A172 (cell line): ENCODE data around the gene ANKRD37. TPM values are rescaled to one million over a fixed set of nuclear protein-coding genes. Genes with fewer than 3 reads are reported as not detected.

ENCODE experiments used
- DNase-seq: peaks from one replicate; pipeline ENCODE4 v3.0.0-alpha.2; 2015; ENCODE audit warnings: low spot score
- total RNA-seq: library from RNA; depleted of rRNA; stranded (reverse); fragments of >200 nt; shearing (Covaris generic); gene quantifications from 2 replicates; pipeline ENCODE4 v1.2.3, GENCODE V29; 2014; rRNA removed

Gene ANKRD37
- total RNA-seq, 1 experiment from 2014 or later: 47.6 TPM

DNA sequence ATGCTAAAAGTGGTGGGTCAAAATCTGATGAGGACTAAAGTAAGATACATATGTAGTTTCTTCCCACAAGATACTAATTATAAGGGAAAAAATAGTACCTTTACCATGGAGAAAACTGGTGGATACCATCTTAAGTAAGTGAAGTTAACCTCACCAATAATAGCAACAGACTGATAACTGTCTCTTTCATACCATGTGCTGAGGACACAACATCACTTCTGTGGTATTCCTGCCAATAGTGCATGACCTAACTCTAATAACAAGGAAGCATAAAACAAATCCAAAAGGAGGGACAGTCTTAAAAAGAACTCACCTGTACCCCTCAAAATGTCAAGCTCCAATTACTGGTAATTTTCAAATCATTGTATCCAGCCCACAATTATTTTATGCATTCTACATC lies 20.3 kb downstream of the ANKRD37 start:
- DNase-seq: no peak

- peak; percentile 48 for DNase-seq
Observed at GRCh38 chr4:185421366-185422124, 24.9 kb downstream of the ANKRD37 start.

GRCh38 chr4:185424905-185425646 lies 28.4 kb downstream of the ANKRD37 start:
- DNase-seq: peak; percentile 13

- DNase-seq: peak; percentile 71
Observed at GRCh38 chr4:185425647-185426352, 29.2 kb downstream of the ANKRD37 start, which contains the start of gene UFSP2. UFSP2 (minus strand) TSS chr4:185425964; CDS start chr4:185425868, 96 bp downstream.

- no peak for DNase-seq
Observed at GRCh38 chr4:185426960-185427688, 30.5 kb downstream of the ANKRD37 start.

GRCh38 chr4:185429660-185430059 lies 33.0 kb downstream of the ANKRD37 start:
- DNase-seq: no peak

DNA sequence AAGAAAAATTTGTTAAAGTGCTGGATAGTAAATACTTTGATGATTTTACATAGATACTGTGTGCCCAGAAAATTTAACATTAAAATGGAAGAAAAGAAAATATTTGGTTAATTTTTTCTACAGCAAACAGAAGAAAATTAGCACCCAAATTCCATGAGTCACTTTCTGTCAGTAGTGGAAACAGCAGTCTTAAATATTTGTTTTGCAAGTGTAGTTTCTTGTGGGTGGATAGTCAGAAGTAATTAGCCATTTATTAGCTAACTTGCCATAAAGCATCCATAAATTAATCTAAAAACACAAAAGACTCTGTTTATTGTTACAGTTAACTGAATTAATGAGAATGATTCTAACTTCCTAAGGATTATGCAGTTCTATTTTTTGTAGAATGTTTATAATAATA lies 38.8 kb downstream of the ANKRD37 start:
- no peak for DNase-seq

DNA sequence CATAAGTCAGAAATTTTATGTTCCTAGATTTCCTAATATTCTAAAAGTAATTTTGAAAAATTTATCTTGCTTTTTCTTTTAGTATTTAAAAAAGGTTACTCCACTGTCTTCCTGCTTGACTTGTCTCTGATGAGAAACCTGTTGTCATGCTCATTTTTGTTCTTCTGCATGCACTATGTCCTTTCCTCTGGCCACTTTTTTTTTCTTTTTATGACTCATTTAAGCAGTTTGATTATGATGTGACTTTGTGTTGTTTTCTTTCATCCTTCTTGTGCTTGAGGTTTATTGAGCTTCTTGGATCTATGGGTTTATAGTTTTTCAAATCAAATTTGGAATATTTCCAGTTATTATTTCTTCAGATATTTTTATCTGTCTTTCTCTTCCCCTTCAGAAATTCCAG lies 41.2 kb downstream of the ANKRD37 start:
- DNase-seq: no peak

DNA sequence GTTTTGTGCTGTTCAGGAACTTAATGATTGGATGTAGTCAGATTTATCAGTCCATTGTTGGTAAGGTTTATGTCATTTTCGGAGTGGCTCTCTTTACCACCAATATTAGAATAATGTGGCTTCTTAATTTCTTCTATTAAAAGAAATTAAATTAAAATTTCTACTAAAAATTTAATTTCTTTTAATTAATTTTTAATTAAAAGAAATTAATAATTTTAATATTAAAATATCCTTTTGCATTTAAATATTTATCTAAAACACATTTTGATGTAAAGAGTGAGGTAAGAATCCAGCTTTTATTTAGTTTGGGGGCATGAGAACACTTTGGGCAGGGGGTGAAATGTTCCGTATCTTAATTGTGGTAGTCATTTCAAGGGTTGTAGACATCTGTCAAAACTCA lies 44.8 kb downstream of the ANKRD37 start:
- DNase-seq: no peak

- DNase-seq: no peak
Observed at GRCh38 chr4:185445209-185445608, 48.6 kb downstream of the ANKRD37 start.

Other genes with a start within 250 kb of the ANKRD37 start
- gene CFAP97, start 192.8 kb upstream of the ANKRD37 start, total RNA-seq: 42.5 and 55.3 TPM in 2 replicates
- 43.6 and 63.1 TPM in 2 replicates for gene SNX25, start 187.2 kb upstream of the ANKRD37 start, total RNA-seq
- 0.34 and 0.55 TPM in 2 replicates for gene LRP2BP, start 917 bp upstream of the ANKRD37 start, total RNA-seq
- gene UFSP2, start 29.1 kb downstream of the ANKRD37 start, total RNA-seq: 46.8 and 52.6 TPM in 2 replicates
- gene CCDC110, start 74.9 kb downstream of the ANKRD37 start, total RNA-seq: 2.3 and 5.3 TPM in 2 replicates
- 6.0 and 10.3 TPM in 2 replicates for gene PDLIM3, start 138.7 kb downstream of the ANKRD37 start, total RNA-seq